Neural progenitor cell (in vitro differentiated cells): ENCODE data around the gene CIART.
"Not testable (repeated sequence)": the region's sequence is repeated elsewhere in the genome, so short reads cannot be mapped to it uniquely, and the experiment has no call there.

Source experiments
- CTCF ChIP-seq: fragments of 200-600 bp; sonication (generic); IDR thresholded peaks from 2 replicates; pipeline ENCODE4 v1.5.1; 2017; ENCODE audit warnings: antibody characterized with exemption, mild to moderate bottlenecking
- EZH2phosphoT487 ChIP-seq: fragments of 200-600 bp; sonication (generic); IDR thresholded peaks from 2 replicates; pipeline ENCODE4 v1.6.1; 2017; ENCODE audit warnings: antibody characterized with exemption

- TF ChIP-seq CTCF, EZH2phosphoT487: not testable (repeated sequence)
Observed at GRCh38 chr1:150232921-150233320, 49.4 kb upstream of the CIART start.
